A549 (cell line): ENCODE results near the gene TRAPPC5.

ENCODE experiments used
- BHLHE40 ChIP-seq: IDR thresholded peaks from 2 replicates; pipeline ENCODE4 v1.6.1; 2012; ENCODE audit warnings: low read depth, low read length, inconsistent platforms
- CHD2 ChIP-seq: fragments of 150-350 bp; IDR thresholded peaks from 2 replicates; pipeline ENCODE4 v1.6.1; 2014; ENCODE audit warnings: low read length; ENCODE audit not compliant: partially characterized antibody
- EP300 ChIP-seq, 2 experiments: fragments of >200 bp; sonication (Bioruptor Twin); formaldehyde crosslinking; IDR thresholded peaks; 2 replicates in 1 of 2; 3 replicates in 1 of 2; pipeline ENCODE4 v1.6.1; 2016 to 2017
- HEYL ChIP-seq: fragments of 250-450 bp; sonication (Bioruptor Pico); IDR thresholded peaks from 2 replicates; pipeline ENCODE4 v1.8.0; 2021; ENCODE audit warnings: mild to moderate bottlenecking, moderate library complexity
- JUNB ChIP-seq: fragments of >200 bp; sonication (Bioruptor Twin); formaldehyde crosslinking; IDR thresholded peaks from 2 replicates; pipeline ENCODE4 v1.6.1; 2016
- MAZ ChIP-seq: fragments of 150-350 bp; IDR thresholded peaks from 2 replicates; pipeline ENCODE4 v1.6.1; 2014; ENCODE audit warnings: antibody characterized with exemption, low read depth, low read length, borderline replicate concordance
- POLR2A ChIP-seq: IDR thresholded peaks from 2 replicates; pipeline ENCODE4 v1.6.1; 2012; ENCODE audit warnings: mild to moderate bottlenecking, low read length
- RAD21 ChIP-seq, 2 experiments: fragments of >200 bp in 1 of 2; sonication (Bioruptor Twin) in 1 of 2; formaldehyde crosslinking in 1 of 2; IDR thresholded peaks in 1 of 2; conservative IDR thresholded peaks in 1 of 2; 2 replicates in 1 of 2; 3 replicates in 1 of 2; pipeline ENCODE4 v1.6.1; 2012 to 2018; ENCODE audit warnings: inconsistent platforms in 1 of 2
- ZC3H11A ChIP-seq: fragments of 450-650 bp; IDR thresholded peaks from 2 replicates; pipeline ENCODE4 v1.6.1; 2014; ENCODE audit warnings: antibody characterized with exemption, mild to moderate bottlenecking
- ZFP36 ChIP-seq: fragments of 450-650 bp; IDR thresholded peaks from 2 replicates; pipeline ENCODE4 v1.6.1; 2014; ENCODE audit warnings: borderline replicate concordance; ENCODE audit not compliant: partially characterized antibody
- TF ChIP-seq, protein P1 (sequence below): fragments of >200 bp; sonication (Bioruptor Twin); formaldehyde crosslinking; IDR thresholded peaks from 3 replicates; pipeline ENCODE4 v1.6.1; 2016
- TF ChIP-seq, protein P2 (sequence below): fragments of 250-450 bp; sonication (Bioruptor Pico); IDR thresholded peaks from 2 replicates; pipeline ENCODE4 v1.5.0; 2021; ENCODE audit warnings: mild to moderate bottlenecking, moderate library complexity, borderline replicate concordance
- TF ChIP-seq, protein P3 (sequence below): fragments of >200 bp; sonication (Bioruptor Twin); formaldehyde crosslinking; IDR thresholded peaks from 3 replicates; pipeline ENCODE4 v1.5.1; 2016
- TF ChIP-seq, protein P4 (sequence below): fragments of 200-600 bp; sonication (generic); IDR thresholded peaks from 2 replicates; pipeline ENCODE4 v1.6.1; 2016; ENCODE audit warnings: antibody characterized with exemption, mild to moderate bottlenecking, moderate library complexity

DNA sequence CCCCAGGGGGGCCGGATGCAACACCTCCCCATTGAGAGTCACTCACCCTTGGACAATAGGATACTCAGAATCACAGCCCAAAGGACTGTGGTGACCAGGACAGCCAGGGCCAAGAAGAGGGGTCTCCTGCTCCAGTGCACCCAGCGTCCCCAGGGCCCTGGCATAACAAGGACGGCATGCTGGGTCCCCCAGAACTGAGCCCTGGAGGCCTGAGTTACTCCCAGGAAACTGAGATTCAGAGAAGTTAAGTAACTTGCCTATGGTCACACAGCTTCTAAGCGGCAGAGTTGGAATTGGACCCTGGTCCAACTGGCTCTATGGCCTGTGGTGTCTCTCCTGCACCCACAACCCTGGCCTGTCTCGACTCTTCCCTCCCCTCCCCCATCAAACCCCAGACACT, 51.0 kb downstream of the TRAPPC5 start:
- TF ChIP-seq RAD21 (conservative IDR thresholded peaks at IDR 0.05 in 1 of 2, IDR thresholded peaks at IDR 0.05 in 1 of 2) (no peak), JUNB (no peak), ZC3H11A (no peak), HEYL (no peak), POLR2A (no peak), ZFP36 (no peak), MAZ (no peak), BHLHE40 (no peak), EP300 (IDR thresholded peaks at IDR 0.05) (no peak), CHD2 (no peak)
- TF ChIP-seq, protein P1, sequence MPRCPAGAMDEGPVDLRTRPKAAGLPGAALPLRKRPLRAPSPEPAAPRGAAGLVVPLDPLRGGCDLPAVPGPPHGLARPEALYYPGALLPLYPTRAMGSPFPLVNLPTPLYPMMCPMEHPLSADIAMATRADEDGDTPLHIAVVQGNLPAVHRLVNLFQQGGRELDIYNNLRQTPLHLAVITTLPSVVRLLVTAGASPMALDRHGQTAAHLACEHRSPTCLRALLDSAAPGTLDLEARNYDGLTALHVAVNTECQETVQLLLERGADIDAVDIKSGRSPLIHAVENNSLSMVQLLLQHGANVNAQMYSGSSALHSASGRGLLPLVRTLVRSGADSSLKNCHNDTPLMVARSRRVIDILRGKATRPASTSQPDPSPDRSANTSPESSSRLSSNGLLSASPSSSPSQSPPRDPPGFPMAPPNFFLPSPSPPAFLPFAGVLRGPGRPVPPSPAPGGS: no peak
- TF ChIP-seq, protein P2, sequence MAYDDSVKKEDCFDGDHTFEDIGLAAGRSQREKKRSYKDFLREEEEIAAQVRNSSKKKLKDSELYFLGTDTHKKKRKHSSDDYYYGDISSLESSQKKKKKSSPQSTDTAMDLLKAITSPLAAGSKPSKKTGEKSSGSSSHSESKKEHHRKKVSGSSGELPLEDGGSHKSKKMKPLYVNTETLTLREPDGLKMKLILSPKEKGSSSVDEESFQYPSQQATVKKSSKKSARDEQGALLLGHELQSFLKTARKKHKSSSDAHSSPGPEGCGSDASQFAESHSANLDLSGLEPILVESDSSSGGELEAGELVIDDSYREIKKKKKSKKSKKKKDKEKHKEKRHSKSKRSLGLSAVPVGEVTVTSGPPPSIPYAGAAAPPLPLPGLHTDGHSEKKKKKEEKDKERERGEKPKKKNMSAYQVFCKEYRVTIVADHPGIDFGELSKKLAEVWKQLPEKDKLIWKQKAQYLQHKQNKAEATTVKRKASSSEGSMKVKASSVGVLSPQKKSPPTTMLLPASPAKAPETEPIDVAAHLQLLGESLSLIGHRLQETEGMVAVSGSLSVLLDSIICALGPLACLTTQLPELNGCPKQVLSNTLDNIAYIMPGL: no peak
- TF ChIP-seq, protein P3, sequence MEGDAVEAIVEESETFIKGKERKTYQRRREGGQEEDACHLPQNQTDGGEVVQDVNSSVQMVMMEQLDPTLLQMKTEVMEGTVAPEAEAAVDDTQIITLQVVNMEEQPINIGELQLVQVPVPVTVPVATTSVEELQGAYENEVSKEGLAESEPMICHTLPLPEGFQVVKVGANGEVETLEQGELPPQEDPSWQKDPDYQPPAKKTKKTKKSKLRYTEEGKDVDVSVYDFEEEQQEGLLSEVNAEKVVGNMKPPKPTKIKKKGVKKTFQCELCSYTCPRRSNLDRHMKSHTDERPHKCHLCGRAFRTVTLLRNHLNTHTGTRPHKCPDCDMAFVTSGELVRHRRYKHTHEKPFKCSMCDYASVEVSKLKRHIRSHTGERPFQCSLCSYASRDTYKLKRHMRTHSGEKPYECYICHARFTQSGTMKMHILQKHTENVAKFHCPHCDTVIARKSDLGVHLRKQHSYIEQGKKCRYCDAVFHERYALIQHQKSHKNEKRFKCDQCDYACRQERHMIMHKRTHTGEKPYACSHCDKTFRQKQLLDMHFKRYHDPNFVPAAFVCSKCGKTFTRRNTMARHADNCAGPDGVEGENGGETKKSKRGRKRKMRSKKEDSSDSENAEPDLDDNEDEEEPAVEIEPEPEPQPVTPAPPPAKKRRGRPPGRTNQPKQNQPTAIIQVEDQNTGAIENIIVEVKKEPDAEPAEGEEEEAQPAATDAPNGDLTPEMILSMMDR: no peak
- TF ChIP-seq, protein P4, sequence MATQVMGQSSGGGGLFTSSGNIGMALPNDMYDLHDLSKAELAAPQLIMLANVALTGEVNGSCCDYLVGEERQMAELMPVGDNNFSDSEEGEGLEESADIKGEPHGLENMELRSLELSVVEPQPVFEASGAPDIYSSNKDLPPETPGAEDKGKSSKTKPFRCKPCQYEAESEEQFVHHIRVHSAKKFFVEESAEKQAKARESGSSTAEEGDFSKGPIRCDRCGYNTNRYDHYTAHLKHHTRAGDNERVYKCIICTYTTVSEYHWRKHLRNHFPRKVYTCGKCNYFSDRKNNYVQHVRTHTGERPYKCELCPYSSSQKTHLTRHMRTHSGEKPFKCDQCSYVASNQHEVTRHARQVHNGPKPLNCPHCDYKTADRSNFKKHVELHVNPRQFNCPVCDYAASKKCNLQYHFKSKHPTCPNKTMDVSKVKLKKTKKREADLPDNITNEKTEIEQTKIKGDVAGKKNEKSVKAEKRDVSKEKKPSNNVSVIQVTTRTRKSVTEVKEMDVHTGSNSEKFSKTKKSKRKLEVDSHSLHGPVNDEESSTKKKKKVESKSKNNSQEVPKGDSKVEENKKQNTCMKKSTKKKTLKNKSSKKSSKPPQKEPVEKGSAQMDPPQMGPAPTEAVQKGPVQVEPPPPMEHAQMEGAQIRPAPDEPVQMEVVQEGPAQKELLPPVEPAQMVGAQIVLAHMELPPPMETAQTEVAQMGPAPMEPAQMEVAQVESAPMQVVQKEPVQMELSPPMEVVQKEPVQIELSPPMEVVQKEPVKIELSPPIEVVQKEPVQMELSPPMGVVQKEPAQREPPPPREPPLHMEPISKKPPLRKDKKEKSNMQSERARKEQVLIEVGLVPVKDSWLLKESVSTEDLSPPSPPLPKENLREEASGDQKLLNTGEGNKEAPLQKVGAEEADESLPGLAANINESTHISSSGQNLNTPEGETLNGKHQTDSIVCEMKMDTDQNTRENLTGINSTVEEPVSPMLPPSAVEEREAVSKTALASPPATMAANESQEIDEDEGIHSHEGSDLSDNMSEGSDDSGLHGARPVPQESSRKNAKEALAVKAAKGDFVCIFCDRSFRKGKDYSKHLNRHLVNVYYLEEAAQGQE: no peak
